ENCODE results near the gene TERC.

TERC gene

DNA sequence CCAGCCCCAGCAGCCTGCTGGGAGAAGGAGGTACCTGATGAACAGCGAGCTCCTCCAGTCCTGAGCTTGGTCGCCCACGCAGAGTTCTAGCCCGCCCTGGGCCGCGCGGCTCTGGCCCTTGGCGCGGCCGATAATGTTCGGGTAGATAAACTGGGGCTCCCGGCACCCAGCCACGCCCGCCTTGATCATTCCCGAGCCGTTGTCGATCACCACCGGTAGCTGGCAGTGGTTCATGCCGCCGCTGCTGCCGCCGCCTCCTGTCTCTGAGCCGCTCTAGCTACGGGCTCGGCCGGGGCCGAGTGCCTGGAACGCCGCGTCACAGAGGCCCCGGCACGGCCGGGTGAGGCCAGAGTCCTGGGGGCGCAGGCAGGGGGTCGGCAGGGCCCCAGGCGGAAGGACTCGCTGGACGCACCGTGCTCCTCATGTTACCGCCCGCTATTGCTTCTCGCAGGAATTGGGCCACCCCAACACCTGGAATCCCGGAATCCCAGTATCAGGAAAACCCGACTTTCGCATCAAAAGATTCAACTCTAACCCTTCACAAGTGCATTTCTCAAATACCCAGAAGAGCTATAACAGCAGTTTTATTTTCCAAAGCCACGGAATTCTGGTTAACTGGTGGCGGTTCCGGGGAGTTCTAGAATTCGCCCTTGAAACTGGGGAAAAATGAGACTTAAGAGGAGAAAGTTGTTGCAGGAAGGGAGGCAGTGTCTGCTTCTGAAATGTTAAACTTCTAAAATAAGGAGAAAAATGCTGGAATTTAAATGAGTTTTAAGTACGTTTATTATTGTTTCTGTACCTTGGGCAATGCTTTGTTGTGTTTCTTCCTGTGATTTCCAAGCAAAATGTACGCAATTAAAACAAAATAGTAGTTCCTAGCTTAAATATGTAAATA lies 4.7 kb upstream of the TERC start, which contains the start of gene ACTRT3:
Gene ACTRT3 (minus strand): TSS at position 275 of the 895 bp plus-strand sequence. CDS start 41 bp downstream, at position 234.
- Histone ChIP-seq H2AK5ac (ENCODE audit: low read length) (no peak within 1 kb of the TSS), H2BK5ac (ENCODE audit: low read depth, low read length, poor library complexity) (peak within 1 kb of the TSS; percentile 54), H2BK12ac (ENCODE audit: low read length) (peak within 1 kb of the TSS; percentile 74), H2AFZ (ENCODE audit: insufficient read depth, low read length, poor library complexity) (peak within 1 kb of the TSS; percentile 79), H3K18ac (ENCODE audit: low read length) (peak within 1 kb of the TSS; percentile 77), H3K9me3 (ENCODE audit: insufficient read depth, low read depth, low read length) (no peaks in the 10 kb centered on the region), H3K4me2 (ENCODE audit: low read length) (peak within 1 kb of the TSS; percentile 73), H3K79me1 (ENCODE audit: low read length) (peaks cover 18% of the 10 kb centered on the region), H3K27ac (ENCODE audit: low read depth, low read length) (peak within 1 kb of the TSS; percentile 57), H3K27me3 (ENCODE audit: insufficient read depth, low read length) (no peaks in the 10 kb centered on the region), H3K4me1 (ENCODE audit: control insufficient read depth in 1 of 2, insufficient read depth in 2 of 2, low read length in 2 of 2) (no peaks in the 10 kb centered on the region), H4K8ac (ENCODE audit: low read depth, low read length) (peak within 1 kb of the TSS; percentile 94), H3K9ac (ENCODE audit: low read length) (peak within 1 kb of the TSS; percentile 63), H2BK120ac (ENCODE audit: insufficient read depth, low read length, poor library complexity) (peak within 1 kb of the TSS; percentile 89), H3K4me3 (ENCODE audit: low read depth, low read length) (peak within 1 kb of the TSS; percentile 45), H3K14ac (ENCODE audit: low read length) (peak within 1 kb of the TSS; percentile 74), H3K4ac (ENCODE audit: low read depth, low read length) (peak within 1 kb of the TSS; percentile 47), H3K23ac (ENCODE audit: low read length) (no peak within 1 kb of the TSS), H4K12ac (ENCODE audit: low read depth, low read length) (peak within 1 kb of the TSS; percentile 92), H3K79me2 (ENCODE audit: control insufficient read depth, insufficient read depth, low read length, poor library complexity) (peaks cover 7% of the 10 kb centered on the region), H4K91ac (ENCODE audit: low read depth, low read length) (peak within 1 kb of the TSS; percentile 70), H3K36me3 (ENCODE audit: control insufficient read depth in 1 of 2, insufficient read depth in 2 of 2, low read length in 2 of 2) (no peaks in the 10 kb centered on the region)
- DNase-seq, result peak; percentile 67 to 80
- WGBS (ENCODE audit: extremely low coverage, insufficient coverage, insufficient read length), result no CpG with 5 or more reads among the region's 51 CpGs

DNA sequence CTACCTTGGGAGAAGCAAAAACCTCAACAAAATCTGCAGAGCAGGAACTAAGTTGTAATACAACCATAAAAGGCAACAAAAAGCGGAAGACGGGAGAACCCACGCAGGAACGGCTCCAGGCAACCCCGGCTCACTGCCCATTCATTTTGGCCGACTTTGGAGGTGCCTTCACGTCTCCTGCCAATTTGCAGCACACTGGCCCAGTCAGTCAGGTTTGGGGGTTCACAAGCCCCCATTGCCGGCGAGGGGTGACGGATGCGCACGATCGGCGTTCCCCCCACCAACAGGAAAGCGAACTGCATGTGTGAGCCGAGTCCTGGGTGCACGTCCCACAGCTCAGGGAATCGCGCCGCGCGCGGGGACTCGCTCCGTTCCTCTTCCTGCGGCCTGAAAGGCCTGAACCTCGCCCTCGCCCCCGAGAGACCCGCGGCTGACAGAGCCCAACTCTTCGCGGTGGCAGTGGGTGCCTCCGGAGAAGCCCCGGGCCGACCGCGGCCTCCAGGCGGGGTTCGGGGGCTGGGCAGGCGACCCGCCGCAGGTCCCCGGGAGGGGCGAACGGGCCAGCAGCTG lies 463 bp downstream of the TERC start:
- Histone ChIP-seq H2BK120ac (ENCODE audit: insufficient read depth, low read length, poor library complexity) (no peak overlapping the region), H2AFZ (ENCODE audit: insufficient read depth, low read length, poor library complexity) (peak overlapping the region; percentile 48), H3K14ac (ENCODE audit: low read length) (peak overlapping the region; percentile 16), H3K9me3 (ENCODE audit: insufficient read depth, low read depth, low read length) (no peaks in the 10 kb centered on the region), H3K79me2 (ENCODE audit: control insufficient read depth, insufficient read depth, low read length, poor library complexity) (peaks cover 2% of the 10 kb centered on the region), H4K12ac (ENCODE audit: low read depth, low read length) (peak overlapping the region; percentile 33), H3K79me1 (ENCODE audit: low read length) (peaks cover 10% of the 10 kb centered on the region), H3K4me3 (ENCODE audit: low read depth, low read length) (peak overlapping the region; percentile 76), H2AK5ac (ENCODE audit: low read length) (no peak overlapping the region), H3K4me1 (ENCODE audit: control insufficient read depth in 1 of 2, insufficient read depth in 2 of 2, low read length in 2 of 2) (no peaks in the 10 kb centered on the region), H2BK5ac (ENCODE audit: low read depth, low read length, poor library complexity) (peak overlapping the region; percentile 26), H3K23ac (ENCODE audit: low read length) (no peak overlapping the region), H4K8ac (ENCODE audit: low read depth, low read length) (peak overlapping the region; percentile 91), H3K27ac (ENCODE audit: low read depth, low read length) (peak overlapping the region; percentile 28), H2BK12ac (ENCODE audit: low read length) (no peak overlapping the region), H3K36me3 (ENCODE audit: control insufficient read depth in 1 of 2, insufficient read depth in 2 of 2, low read length in 2 of 2) (no peaks in the 10 kb centered on the region), H3K27me3 (ENCODE audit: insufficient read depth, low read length) (no peaks in the 10 kb centered on the region), H3K4me2 (ENCODE audit: low read length) (peak overlapping the region; percentile 72), H4K91ac (ENCODE audit: low read depth, low read length) (peak overlapping the region; percentile 67), H3K4ac (ENCODE audit: low read depth, low read length) (no peak overlapping the region), H3K18ac (ENCODE audit: low read length) (peak overlapping the region; percentile 13), H3K9ac (ENCODE audit: low read length) (peak overlapping the region; percentile 91)
- WGBS (ENCODE audit: extremely low coverage, insufficient coverage, insufficient read length), result no CpG with 5 or more reads among the region's 46 CpGs
- peak in 1 of 2 donors; percentile 41 for DNase-seq

DNA sequence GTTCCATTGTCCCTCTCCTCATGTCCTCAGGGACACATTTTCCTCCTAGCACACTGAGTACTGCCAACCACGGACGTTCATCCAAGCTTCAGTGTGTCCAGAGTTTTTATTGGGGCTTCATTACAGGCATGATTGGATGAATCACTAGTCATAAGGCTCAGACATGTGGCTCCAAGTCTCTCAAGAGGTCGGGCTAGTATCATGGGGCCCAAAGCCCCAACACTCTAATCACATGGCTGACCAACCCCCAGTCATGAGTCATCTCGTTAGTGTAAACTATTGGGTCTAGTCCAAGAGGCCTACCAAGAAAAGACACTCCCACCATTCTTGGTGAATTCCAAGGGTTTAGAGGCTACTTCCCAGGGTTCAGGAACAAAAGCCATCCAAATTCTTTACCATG lies 4.4 kb downstream of the TERC start:
- Histone ChIP-seq H3K9me3 (ENCODE audit: insufficient read depth, low read depth, low read length) (no peaks in the 10 kb centered on the region), H3K4me1 (ENCODE audit: control insufficient read depth in 1 of 2, insufficient read depth in 2 of 2, low read length in 2 of 2) (no peaks in the 10 kb centered on the region), H3K4me2 (ENCODE audit: low read length) (no peak overlapping the region), H3K79me1 (ENCODE audit: low read length) (peaks cover 7% of the 10 kb centered on the region), H2AFZ (ENCODE audit: insufficient read depth, low read length, poor library complexity) (no peak overlapping the region), H2BK12ac (ENCODE audit: low read length) (no peak overlapping the region), H3K27ac (ENCODE audit: low read depth, low read length) (no peak overlapping the region), H2AK5ac (ENCODE audit: low read length) (no peak overlapping the region), H3K9ac (ENCODE audit: low read length) (no peak overlapping the region), H3K14ac (ENCODE audit: low read length) (no peak overlapping the region), H3K36me3 (ENCODE audit: control insufficient read depth in 1 of 2, insufficient read depth in 2 of 2, low read length in 2 of 2) (no peaks in the 10 kb centered on the region), H2BK120ac (ENCODE audit: insufficient read depth, low read length, poor library complexity) (no peak overlapping the region), H4K8ac (ENCODE audit: low read depth, low read length) (no peak overlapping the region), H4K12ac (ENCODE audit: low read depth, low read length) (no peak overlapping the region), H3K79me2 (ENCODE audit: control insufficient read depth, insufficient read depth, low read length, poor library complexity) (peaks cover 2% of the 10 kb centered on the region), H3K4me3 (ENCODE audit: low read depth, low read length) (no peak overlapping the region), H2BK5ac (ENCODE audit: low read depth, low read length, poor library complexity) (no peak overlapping the region), H3K23ac (ENCODE audit: low read length) (no peak overlapping the region), H3K18ac (ENCODE audit: low read length) (no peak overlapping the region), H3K27me3 (ENCODE audit: insufficient read depth, low read length) (no peaks in the 10 kb centered on the region), H3K4ac (ENCODE audit: low read depth, low read length) (no peak overlapping the region), H4K91ac (ENCODE audit: low read depth, low read length) (no peak overlapping the region)
- no peak for DNase-seq
- WGBS (ENCODE audit: extremely low coverage, insufficient coverage, insufficient read length), result no CpG with 5 or more reads among the region's 4 CpGs

DNA sequence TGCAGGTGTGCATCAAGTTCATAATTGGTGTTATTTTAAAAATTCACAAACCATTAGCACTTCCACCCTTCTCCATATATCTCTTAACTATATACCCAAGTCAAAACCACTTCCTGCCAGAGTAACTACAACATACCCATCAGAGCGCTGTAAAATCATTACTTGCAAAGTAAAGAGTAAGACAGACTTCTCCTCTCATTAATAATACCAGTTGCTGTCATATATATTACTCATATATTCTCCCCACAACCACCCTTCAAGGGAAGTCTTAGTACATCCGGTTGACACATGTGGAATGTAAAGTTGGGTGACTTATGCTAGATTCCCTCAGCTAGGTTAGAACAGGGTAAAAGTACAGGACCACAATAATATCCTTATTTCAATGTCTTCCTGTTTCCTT lies 5.6 kb downstream of the TERC start:
- no peak overlapping the region for H3K4me3 ChIP-seq (ENCODE audit: low read depth, low read length)
- no peaks in the 10 kb centered on the region for H3K36me3 ChIP-seq (ENCODE audit: control insufficient read depth in 1 of 2, insufficient read depth in 2 of 2, low read length in 2 of 2)
- no peaks in the 10 kb centered on the region for H3K79me2 ChIP-seq (ENCODE audit: control insufficient read depth, insufficient read depth, low read length, poor library complexity)
- no peak overlapping the region for H3K9ac ChIP-seq (ENCODE audit: low read length)
- WGBS (ENCODE audit: extremely low coverage, insufficient coverage, insufficient read length), result no CpG with 5 or more reads among the region's 2 CpGs
- H3K14ac ChIP-seq (ENCODE audit: low read length), result no peak overlapping the region
- no peak overlapping the region for H3K4me2 ChIP-seq (ENCODE audit: low read length)
- H3K27me3 ChIP-seq (ENCODE audit: insufficient read depth, low read length), result no peaks in the 10 kb centered on the region
- H2AFZ ChIP-seq (ENCODE audit: insufficient read depth, low read length, poor library complexity), result no peak overlapping the region
- H3K79me1 ChIP-seq (ENCODE audit: low read length), result peaks cover under 1% of the 10 kb centered on the region
- H3K27ac ChIP-seq (ENCODE audit: low read depth, low read length), result no peak overlapping the region
- no peak overlapping the region for H3K4ac ChIP-seq (ENCODE audit: low read depth, low read length)
- H2BK12ac ChIP-seq (ENCODE audit: low read length), result no peak overlapping the region
- no peak overlapping the region for H4K8ac ChIP-seq (ENCODE audit: low read depth, low read length)
- no peak overlapping the region for H2BK120ac ChIP-seq (ENCODE audit: insufficient read depth, low read length, poor library complexity)
- H3K9me3 ChIP-seq (ENCODE audit: insufficient read depth, low read depth, low read length), result no peaks in the 10 kb centered on the region
- no peak overlapping the region for H4K12ac ChIP-seq (ENCODE audit: low read depth, low read length)
- DNase-seq, result no peak
- no peak overlapping the region for H3K23ac ChIP-seq (ENCODE audit: low read length)
- no peaks in the 10 kb centered on the region for H3K4me1 ChIP-seq (ENCODE audit: control insufficient read depth in 1 of 2, insufficient read depth in 2 of 2, low read length in 2 of 2)
- no peak overlapping the region for H4K91ac ChIP-seq (ENCODE audit: low read depth, low read length)
- no peak overlapping the region for H2BK5ac ChIP-seq (ENCODE audit: low read depth, low read length, poor library complexity)
- no peak overlapping the region for H2AK5ac ChIP-seq (ENCODE audit: low read length)
- H3K18ac ChIP-seq (ENCODE audit: low read length), result no peak overlapping the region
